ENCODE results near the gene GRM4.

GRM4 gene

GRCh38 chr6:34015586-34015985 lies 130.3 kb downstream of the GRM4 start:
- H3K9me3 ChIP-seq (replicated peaks; ENCODE audit: insufficient read depth, low read length) = no peaks in the 10 kb centered on the region
- H3K27ac ChIP-seq (ENCODE audit: low read length) = no peak overlapping the region
- no peak overlapping the region for H3K4me3 ChIP-seq (ENCODE audit: low read length)
- H2AFZ ChIP-seq (ENCODE audit: low read length) = no peak overlapping the region
- no peak for DNase-seq
- no peaks in the 10 kb centered on the region for H3K36me3 ChIP-seq (replicated peaks; ENCODE audit: insufficient read depth, low read length)
- TF ChIP-seq, protein P1, sequence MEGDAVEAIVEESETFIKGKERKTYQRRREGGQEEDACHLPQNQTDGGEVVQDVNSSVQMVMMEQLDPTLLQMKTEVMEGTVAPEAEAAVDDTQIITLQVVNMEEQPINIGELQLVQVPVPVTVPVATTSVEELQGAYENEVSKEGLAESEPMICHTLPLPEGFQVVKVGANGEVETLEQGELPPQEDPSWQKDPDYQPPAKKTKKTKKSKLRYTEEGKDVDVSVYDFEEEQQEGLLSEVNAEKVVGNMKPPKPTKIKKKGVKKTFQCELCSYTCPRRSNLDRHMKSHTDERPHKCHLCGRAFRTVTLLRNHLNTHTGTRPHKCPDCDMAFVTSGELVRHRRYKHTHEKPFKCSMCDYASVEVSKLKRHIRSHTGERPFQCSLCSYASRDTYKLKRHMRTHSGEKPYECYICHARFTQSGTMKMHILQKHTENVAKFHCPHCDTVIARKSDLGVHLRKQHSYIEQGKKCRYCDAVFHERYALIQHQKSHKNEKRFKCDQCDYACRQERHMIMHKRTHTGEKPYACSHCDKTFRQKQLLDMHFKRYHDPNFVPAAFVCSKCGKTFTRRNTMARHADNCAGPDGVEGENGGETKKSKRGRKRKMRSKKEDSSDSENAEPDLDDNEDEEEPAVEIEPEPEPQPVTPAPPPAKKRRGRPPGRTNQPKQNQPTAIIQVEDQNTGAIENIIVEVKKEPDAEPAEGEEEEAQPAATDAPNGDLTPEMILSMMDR (IDR thresholded peaks at IDR 0.05; ENCODE audit: low read length) = no peak
- no peak for TF ChIP-seq EZH2phosphoT487 (IDR thresholded peaks at IDR 0.05; ENCODE audit: low read length)
- no peak for TF ChIP-seq EZH2 (optimal IDR thresholded peaks at IDR 0.05; ENCODE audit: low read depth, low read length)
- H3K79me2 ChIP-seq (ENCODE audit: low read length) = no peaks in the 10 kb centered on the region
- no peaks in the 10 kb centered on the region for H4K20me1 ChIP-seq (ENCODE audit: insufficient read depth, low read length)
- H3F3A ChIP-seq (ENCODE audit: insufficient read depth, low read length) = no peaks in the 10 kb centered on the region
- no peaks in the 10 kb centered on the region for H3K9me2 ChIP-seq (replicated peaks; ENCODE audit: insufficient read depth, low read length)
- H3K4me1 ChIP-seq (ENCODE audit: low read length) = no peaks in the 10 kb centered on the region
- no peak overlapping the region for H3K4me2 ChIP-seq (ENCODE audit: low read depth, low read length)
- no peak overlapping the region for H3K9ac ChIP-seq (ENCODE audit: low read length)
- peaks cover 73% of the 10 kb centered on the region for H3K27me3 ChIP-seq (replicated peaks; ENCODE audit: insufficient read depth, low read length)

DNA sequence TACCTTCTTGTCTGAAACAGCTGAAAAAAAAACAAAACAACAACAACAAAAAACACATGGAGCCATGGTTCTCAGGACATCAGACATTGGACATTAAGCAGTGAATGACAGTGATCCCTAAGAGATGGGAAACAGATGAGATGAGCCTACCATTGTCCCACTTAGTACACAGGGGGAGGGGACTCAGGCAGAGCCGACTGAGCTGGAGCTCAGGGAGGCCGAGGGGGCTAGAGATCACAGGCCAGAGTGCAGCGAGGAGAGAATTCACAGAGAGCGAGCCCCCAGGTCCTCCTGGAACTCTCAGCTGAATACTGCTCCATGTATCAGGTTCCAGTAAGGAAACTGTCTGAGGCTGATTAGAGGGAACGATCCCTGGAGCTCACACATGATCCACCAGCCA lies 134.6 kb downstream of the GRM4 start:
- H3K36me3 ChIP-seq (replicated peaks; ENCODE audit: insufficient read depth, low read length) = no peaks in the 10 kb centered on the region
- no peaks in the 10 kb centered on the region for H3K79me2 ChIP-seq (ENCODE audit: low read length)
- H3K4me2 ChIP-seq (ENCODE audit: low read depth, low read length) = no peak overlapping the region
- no peaks in the 10 kb centered on the region for H3K4me1 ChIP-seq (ENCODE audit: low read length)
- TF ChIP-seq, protein P1 (IDR thresholded peaks at IDR 0.05; ENCODE audit: low read length) = no peak
- TF ChIP-seq EZH2phosphoT487 (IDR thresholded peaks at IDR 0.05; ENCODE audit: low read length) = no peak
- no peak for TF ChIP-seq EZH2 (optimal IDR thresholded peaks at IDR 0.05; ENCODE audit: low read depth, low read length)
- no peak overlapping the region for H3K27ac ChIP-seq (ENCODE audit: low read length)
- no peaks in the 10 kb centered on the region for H3K9me2 ChIP-seq (replicated peaks; ENCODE audit: insufficient read depth, low read length)
- no peak overlapping the region for H3K4me3 ChIP-seq (ENCODE audit: low read length)
- no peak for DNase-seq
- no peaks in the 10 kb centered on the region for H3F3A ChIP-seq (ENCODE audit: insufficient read depth, low read length)
- no peak overlapping the region for H2AFZ ChIP-seq (ENCODE audit: low read length)
- H3K27me3 ChIP-seq (replicated peaks; ENCODE audit: insufficient read depth, low read length) = peaks cover 75% of the 10 kb centered on the region
- no peaks in the 10 kb centered on the region for H4K20me1 ChIP-seq (ENCODE audit: insufficient read depth, low read length)
- H3K9me3 ChIP-seq (replicated peaks; ENCODE audit: insufficient read depth, low read length) = no peaks in the 10 kb centered on the region
- no peak overlapping the region for H3K9ac ChIP-seq (ENCODE audit: low read length)

DNA sequence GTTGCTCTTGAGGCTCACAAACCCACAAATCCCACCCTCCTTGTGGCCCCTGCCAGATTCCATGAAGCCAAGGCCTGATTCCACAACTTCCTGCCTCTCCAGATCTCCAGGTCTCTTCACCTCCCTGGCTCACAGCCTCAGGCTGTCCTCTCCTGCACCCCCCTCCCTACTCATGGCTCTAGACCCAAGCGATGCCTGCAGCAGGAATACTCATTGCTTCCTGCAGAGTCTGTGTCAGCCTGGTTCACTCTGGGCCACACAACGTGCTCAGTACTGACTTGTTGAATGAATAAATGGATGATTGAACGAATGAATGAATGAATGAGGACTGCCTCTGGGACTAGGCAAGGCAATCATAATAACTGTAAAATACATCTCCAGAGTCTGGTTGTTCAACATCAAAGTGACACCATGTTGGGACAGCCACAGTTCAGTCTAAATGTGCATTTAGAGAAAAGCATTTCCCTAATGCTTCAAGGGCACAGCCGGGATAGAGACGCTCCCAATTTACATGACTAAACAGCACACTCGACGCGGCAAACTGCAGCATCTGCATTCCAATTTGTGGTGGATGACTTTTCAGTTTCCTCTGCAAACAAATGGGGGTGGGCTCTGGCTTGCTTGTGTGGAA lies 139.9 kb downstream of the GRM4 start:
- no peak overlapping the region for H3K27ac ChIP-seq (ENCODE audit: low read length)
- H4K20me1 ChIP-seq (ENCODE audit: insufficient read depth, low read length) = no peaks in the 10 kb centered on the region
- H3K4me1 ChIP-seq (ENCODE audit: low read length) = no peaks in the 10 kb centered on the region
- no peak overlapping the region for H3K4me3 ChIP-seq (ENCODE audit: low read length)
- no peak overlapping the region for H2AFZ ChIP-seq (ENCODE audit: low read length)
- no peak for DNase-seq
- H3F3A ChIP-seq (ENCODE audit: insufficient read depth, low read length) = no peaks in the 10 kb centered on the region
- no peak overlapping the region for H3K4me2 ChIP-seq (ENCODE audit: low read depth, low read length)
- TF ChIP-seq EZH2phosphoT487 (IDR thresholded peaks at IDR 0.05; ENCODE audit: low read length) (no peak), EZH2 (optimal IDR thresholded peaks at IDR 0.05; ENCODE audit: low read depth, low read length) (no peak)
- TF ChIP-seq, protein P1 (IDR thresholded peaks at IDR 0.05; ENCODE audit: low read length) = no peak
- H3K79me2 ChIP-seq (ENCODE audit: low read length) = no peaks in the 10 kb centered on the region
- H3K9me2 ChIP-seq (replicated peaks; ENCODE audit: insufficient read depth, low read length) = no peaks in the 10 kb centered on the region
- H3K9me3 ChIP-seq (replicated peaks; ENCODE audit: insufficient read depth, low read length) = no peaks in the 10 kb centered on the region
- no peak overlapping the region for H3K9ac ChIP-seq (ENCODE audit: low read length)
- peaks cover 68% of the 10 kb centered on the region for H3K27me3 ChIP-seq (replicated peaks; ENCODE audit: insufficient read depth, low read length)
- no peaks in the 10 kb centered on the region for H3K36me3 ChIP-seq (replicated peaks; ENCODE audit: insufficient read depth, low read length)
